ENCODE measurements around the gene CACNB4. TPM values are rescaled to one million over a fixed set of nuclear protein-coding genes. Genes with fewer than 3 reads are reported as not detected.

The CACNB4 gene
- total RNA-seq, 1 experiment from 2014 or later: 0.79 TPM

DNA sequence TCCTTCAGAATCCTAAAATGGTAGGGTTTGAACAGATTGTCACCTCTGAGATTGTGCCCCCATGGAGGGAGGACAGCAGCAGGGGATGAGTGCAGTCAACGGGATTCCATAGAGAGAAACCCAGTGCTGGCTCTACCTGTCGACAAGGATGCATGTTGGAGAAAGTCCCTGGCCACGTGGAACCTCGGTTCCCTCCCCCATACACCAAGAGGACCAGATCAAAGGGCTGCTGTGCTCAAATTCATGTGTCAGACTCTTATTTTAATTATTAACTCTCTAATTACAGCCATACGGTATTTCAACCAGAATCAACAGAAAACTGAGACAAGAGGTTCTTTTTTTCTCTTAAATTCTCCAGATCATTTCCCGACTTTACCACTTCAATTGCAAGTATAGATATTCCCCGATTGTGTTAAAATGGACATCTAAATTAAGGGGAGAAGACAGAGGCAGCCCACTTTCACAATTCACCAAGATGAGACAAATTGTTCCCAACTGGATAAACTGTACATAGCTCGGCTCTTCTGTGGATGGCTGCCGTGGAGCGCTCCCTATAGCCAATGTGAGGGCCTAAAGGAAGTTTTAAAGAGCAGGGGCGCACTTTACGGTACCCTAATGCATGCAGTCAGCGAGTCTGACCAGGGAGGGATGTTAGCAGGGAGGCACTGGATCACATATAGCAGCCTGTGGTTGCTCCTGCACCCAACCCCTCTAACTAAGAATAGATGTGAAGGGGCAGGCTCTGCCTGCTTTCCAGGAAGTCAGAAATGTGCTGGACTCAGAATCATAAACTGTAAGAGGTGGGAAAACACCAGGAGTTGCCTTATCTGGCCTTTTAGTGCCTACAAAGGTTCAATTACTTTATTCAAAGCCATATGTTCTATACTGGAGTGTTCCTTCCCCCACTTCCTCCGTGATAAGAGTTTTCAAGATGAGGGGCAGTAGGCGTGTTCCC lies 123.1 kb downstream of the CACNB4 start:
- DNase-seq (ENCODE audit: low spot score): no peak

GRCh38 chr2:151974988-151975387 lies 123.9 kb downstream of the CACNB4 start:
- DNase-seq (ENCODE audit: low spot score): no peak

- peak; percentile 36 for DNase-seq (ENCODE audit: low spot score)
These were observed 125.0 kb downstream of the CACNB4 start for GRCh38 chr2:151973901-151974199.

- no peak for DNase-seq (ENCODE audit: low spot score)
These were observed 125.6 kb downstream of the CACNB4 start for GRCh38 chr2:151973013-151973900.

- no peak for DNase-seq (ENCODE audit: low spot score)
These were observed 126.4 kb downstream of the CACNB4 start for GRCh38 chr2:151972241-151973012.

DNA sequence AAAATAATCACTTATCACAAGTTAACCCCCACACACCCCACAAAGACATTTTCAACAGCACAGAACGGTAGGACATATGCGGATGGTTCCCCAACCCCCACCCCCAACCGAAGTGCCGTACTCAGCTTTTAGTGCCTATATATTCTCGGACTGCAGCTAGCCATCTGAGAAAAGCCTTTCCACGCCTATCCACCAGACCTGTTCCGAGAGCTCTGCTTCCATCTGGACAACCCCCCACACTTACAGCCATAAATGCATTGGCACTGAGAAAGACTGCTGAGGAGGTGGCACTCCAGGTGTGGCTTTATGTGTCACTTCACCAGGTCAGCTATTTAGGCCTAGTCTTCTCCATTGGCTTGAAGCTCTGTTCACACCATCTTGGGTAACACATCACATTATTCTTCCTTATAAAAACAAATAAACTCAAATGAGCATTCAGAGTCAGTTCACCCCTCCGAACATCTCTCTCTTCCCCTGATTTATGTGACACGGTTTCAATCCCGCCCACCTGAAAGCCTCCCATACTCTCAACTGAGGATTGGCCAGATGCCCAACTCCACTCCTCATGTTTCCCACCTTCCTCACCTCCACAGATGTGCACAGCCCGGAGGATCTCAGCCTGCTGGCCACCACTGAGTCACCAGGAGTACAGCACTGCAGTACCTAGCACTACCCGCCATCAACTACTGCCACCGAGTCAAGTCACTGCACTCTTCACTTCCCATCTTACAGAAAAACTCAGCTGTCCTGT lies 127.4 kb downstream of the CACNB4 start:
- no peak for DNase-seq (ENCODE audit: low spot score)

- no peak for DNase-seq (ENCODE audit: low spot score)
These were observed 129.9 kb downstream of the CACNB4 start for GRCh38 chr2:151968770-151969470.

- DNase-seq (ENCODE audit: low spot score): no peak
These were observed 130.8 kb downstream of the CACNB4 start for GRCh38 chr2:151967829-151968722.

GRCh38 chr2:151965884-151966283 lies 133.0 kb downstream of the CACNB4 start:
- DNase-seq (ENCODE audit: low spot score): no peak

DNA sequence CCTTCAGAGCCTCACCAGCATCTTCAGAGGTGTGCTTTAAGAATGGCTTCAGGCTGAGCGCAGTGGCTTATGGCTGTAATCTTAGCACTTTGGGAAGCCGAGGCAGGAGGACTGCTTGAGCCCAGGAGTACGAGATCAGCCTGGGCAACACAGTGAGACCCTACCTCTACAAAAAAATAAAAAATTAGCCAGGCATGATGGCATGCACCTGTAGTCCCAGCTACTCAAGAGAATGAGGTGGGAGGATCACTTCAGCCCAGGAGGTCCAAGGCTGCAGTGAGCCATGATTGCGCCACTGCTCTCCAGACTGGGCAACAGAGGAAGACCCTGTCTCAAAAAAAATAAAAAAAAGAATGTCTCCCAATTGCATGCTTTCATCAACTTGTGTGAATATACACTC lies 137.3 kb downstream of the CACNB4 start:
- no peak for DNase-seq (ENCODE audit: low spot score)

DNA sequence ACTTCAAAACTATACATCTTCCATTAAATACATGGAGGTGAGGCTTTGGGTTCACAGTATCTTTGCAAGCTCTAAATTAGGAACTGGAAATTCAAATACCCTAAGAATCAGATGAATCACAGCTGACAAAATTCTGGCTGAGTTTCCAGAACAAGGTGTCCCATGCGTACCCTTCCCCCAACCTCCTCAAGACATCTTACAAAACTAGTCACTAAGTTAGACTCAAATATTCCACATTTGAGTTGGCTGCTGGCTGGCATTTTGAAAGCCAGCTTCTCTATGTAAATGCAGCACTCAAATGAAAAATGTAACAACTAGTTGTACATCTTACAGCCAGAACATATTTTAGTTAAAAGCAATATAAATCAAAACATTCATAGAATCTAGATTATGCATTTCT lies 139.6 kb downstream of the CACNB4 start:
- no peak for DNase-seq (ENCODE audit: low spot score)

DNA sequence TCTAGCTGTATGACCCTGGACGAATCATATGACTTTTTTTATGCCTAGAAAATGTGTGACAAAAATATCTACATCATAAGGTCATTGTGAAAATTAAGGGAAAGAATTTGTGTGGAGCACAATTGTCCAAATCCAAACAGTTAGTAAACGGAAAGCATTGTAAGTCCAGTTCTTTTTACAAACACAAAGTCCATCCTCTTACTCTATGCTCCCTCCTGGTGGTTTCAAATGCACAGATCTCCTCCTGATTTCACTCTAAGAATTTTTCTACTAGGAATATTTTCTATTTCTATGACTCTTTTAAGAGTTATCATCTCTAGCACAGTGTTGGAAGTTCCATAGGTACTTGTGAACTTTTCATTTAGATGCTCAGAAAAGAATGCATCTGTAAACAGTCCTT lies 145.4 kb downstream of the CACNB4 start:
- DNase-seq (ENCODE audit: low spot score): no peak

GRCh38 chr2:151952691-151953456 lies 146.0 kb downstream of the CACNB4 start:
- DNase-seq (ENCODE audit: low spot score): no peak

DNA sequence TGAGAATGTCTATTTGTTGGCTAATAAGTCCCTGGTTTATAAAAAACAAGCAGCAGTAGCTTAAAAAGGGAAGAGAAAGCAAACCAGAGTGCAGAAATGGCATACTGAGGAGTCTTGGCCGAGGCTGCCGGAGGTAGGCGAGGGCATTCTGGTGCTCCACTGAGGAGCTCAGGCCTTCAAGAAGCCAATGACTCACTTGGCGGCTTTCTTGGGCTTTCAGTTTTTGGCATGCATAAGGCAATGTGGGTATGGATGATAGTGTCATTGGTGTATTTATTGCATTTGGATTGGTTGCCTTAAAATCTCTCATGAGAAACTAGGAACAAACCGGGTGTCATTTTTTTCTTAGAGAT lies 151.1 kb downstream of the CACNB4 start:
- DNase-seq (ENCODE audit: low spot score): no peak

- DNase-seq (ENCODE audit: low spot score): peak; percentile 22
These were observed 151.7 kb downstream of the CACNB4 start for GRCh38 chr2:151946899-151947812.

DNA sequence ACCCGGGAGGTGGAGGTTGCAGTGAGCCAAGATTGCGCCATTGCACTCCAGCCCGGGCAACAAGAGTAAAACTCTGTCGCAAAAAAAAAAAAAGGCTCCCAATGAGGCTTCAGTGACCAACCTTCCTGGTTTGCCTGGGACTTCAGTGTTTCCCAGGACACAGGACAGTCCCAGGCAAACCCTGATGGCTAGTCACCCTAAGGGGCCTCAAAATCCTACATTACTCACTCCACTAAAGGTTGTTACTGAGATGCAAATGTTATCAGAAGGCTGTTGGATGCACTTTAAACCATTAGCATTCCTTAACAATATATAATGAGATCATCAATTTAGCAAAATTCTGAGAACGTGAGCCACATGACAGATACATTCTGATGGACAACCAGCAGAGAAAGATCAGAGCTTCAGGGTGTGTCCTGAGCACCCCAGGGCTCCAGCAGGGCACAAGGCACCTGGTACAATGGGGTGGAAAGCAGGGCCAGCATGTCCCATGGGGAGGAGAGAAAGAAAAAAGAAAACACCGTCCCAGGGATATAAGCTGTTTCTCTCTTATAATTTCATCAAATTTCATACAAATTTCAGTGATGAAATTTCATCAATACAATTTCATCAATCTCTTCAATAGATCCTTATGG lies 152.5 kb downstream of the CACNB4 start:
- no peak for DNase-seq (ENCODE audit: low spot score)

DNA sequence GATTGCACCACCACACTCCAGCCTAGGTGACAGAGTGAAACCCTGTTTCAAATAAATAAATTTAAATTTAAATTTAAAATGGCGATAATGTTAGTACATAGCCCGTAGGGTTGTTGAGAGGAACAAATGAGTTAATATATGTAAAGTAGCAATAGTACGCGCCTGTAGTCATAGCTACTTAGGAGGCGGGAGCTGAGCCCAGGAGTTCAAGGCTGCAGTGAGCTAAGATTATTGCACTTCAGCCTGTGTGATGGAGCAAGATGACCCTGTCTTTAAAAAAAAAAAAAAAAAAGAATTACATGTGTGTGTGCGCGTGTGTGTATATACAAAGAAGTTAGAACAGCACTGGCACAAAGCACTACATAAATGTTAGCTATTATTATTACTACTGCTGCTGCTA lies 153.2 kb downstream of the CACNB4 start:
- no peak for DNase-seq (ENCODE audit: low spot score)

Measured in H4 (cell line).